GM12878 (cell line): ENCODE data around the gene AAGAB. TPM values are rescaled to one million over a fixed set of nuclear protein-coding genes. Genes with fewer than 3 reads are reported as not detected.

ENCODE experiments used
- ATAC-seq: fragments of 200-7000 bp; cut with Tn5 transposase; 3 replicates; pipeline ENCODE4 v1.9.1; 2020; ENCODE audit warnings: mild to moderate bottlenecking, moderate library complexity
- BruUV-seq: library from RNA; stranded (reverse); fragments of 400-500 nt; replicated peaks from 2 replicates; lab custom pipeline; 2021; lab: Mats Ljungman, UMichigan
- CTCF ChIA-PET: fragments of 300-600 bp; sonication (Branson Sonifier 250); formaldehyde crosslinking; extraction: SDS; loops from one replicate; lab custom pipeline; 2021; ENCODE audit warnings: inconsistent platforms; lab: Yijun Ruan, JAX
- POLR2A ChIA-PET: fragments of 350-600 bp; formaldehyde crosslinking; extraction: SDS; loops from one replicate; lab custom pipeline; 2021; ENCODE audit warnings: inconsistent platforms; lab: Charles Lee
- RAD21 ChIA-PET: fragments of 300-600 bp; sonication (Branson Sonifier 250); formaldehyde crosslinking; loops from one replicate; lab custom pipeline; 2023; ENCODE audit warnings: antibody characterized with exemption; ENCODE audit not compliant: unreplicated experiment; lab: Charles Lee
- SMC1A ChIA-PET: fragments of 300-600 bp; sonication (Branson Sonifier 250); formaldehyde crosslinking; loops from one replicate; lab custom pipeline; 2023; ENCODE audit not compliant: unreplicated experiment, uncharacterized antibody; lab: Charles Lee
- DNase-seq: peaks from one replicate; pipeline ENCODE4 v3.0.0-alpha.2; 2011; ENCODE audit warnings: low read depth, low spot score
- FAIRE-seq: peaks from 3 replicates; lab custom pipeline; 2011; peaks lifted over from hg19 to GRCh38; lab: Jason Lieb, UNC
- H2AFZ ChIP-seq: 2 replicates; pipeline ENCODE4 v1.6.0; 2011; ENCODE audit warnings: low read depth, low read length, control low read depth; ENCODE audit not compliant: control insufficient read depth
- H3K27ac ChIP-seq: 2 replicates; pipeline ENCODE4 v1.5.1; 2011; ENCODE audit warnings: control low read depth; ENCODE audit not compliant: control insufficient read depth, insufficient read depth
- H3K27me3 ChIP-seq, 2 experiments: replicated peaks in 1 of 2; 2 replicates each; pipeline versions ENCODE4 v1.6.0 to v1.6.1; 2011; ENCODE audit warnings: low read length in 1 of 2; ENCODE audit not compliant: control insufficient read depth in 2 of 2, insufficient read depth in 2 of 2
- H3K36me3 ChIP-seq, 2 experiments: 2 replicates each; pipeline ENCODE4 v1.5.1; 2011; ENCODE audit warnings: low read length in 1 of 2; ENCODE audit not compliant: control insufficient read depth in 2 of 2, insufficient read depth in 2 of 2
- H3K4me1 ChIP-seq: 2 replicates; pipeline ENCODE4 v1.6.1; 2011; ENCODE audit warnings: mild to moderate bottlenecking, low read length, moderate library complexity, mixed read lengths; ENCODE audit not compliant: control insufficient read depth, insufficient read depth
- H3K4me2 ChIP-seq: 2 replicates; pipeline ENCODE4 v1.6.0; 2011; ENCODE audit warnings: control low read depth; ENCODE audit not compliant: control insufficient read depth, insufficient read depth
- H3K4me3 ChIP-seq: fragments of 200-600 bp; sonication (generic); 2 replicates; pipeline ENCODE4 v1.5.1; 2016
- H3K79me2 ChIP-seq: 2 replicates; pipeline ENCODE4 v1.6.0; 2011; ENCODE audit warnings: low read length; ENCODE audit not compliant: control insufficient read depth, insufficient read depth
- H3K9ac ChIP-seq: 2 replicates; pipeline ENCODE4 v1.8.0; 2011; ENCODE audit warnings: low read length, control low read depth, mixed read lengths; ENCODE audit not compliant: control insufficient read depth, insufficient read depth
- H3K9me3 ChIP-seq: replicated peaks from 3 replicates; pipeline ENCODE4 v1.5.1; 2011; ENCODE audit warnings: mild to moderate bottlenecking, low read length; ENCODE audit not compliant: control insufficient read depth, insufficient read depth
- H4K20me1 ChIP-seq: 2 replicates; pipeline ENCODE4 v1.6.0; 2011; ENCODE audit not compliant: control insufficient read depth, insufficient read depth
- BRCA1 ChIP-seq: IDR thresholded peaks from 2 replicates; pipeline ENCODE4 v1.6.1; 2011; ENCODE audit warnings: low read depth, low read length, improper control_type of control experiment
- CHD2 ChIP-seq: IDR thresholded peaks from 2 replicates; pipeline ENCODE4 v1.6.1; 2011; ENCODE audit warnings: low read depth, low read length, improper control_type of control experiment, borderline replicate concordance
- HCFC1 ChIP-seq: fragments of 150-350 bp; IDR thresholded peaks from 2 replicates; pipeline ENCODE4 v1.6.1; 2014; ENCODE audit warnings: low read length
- HDAC2 ChIP-seq: fragments of 200-600 bp; sonication (generic); IDR thresholded peaks from 2 replicates; pipeline ENCODE4 v1.6.1; 2017
- IRF4 ChIP-seq: IDR thresholded peaks from 2 replicates; pipeline ENCODE4 v1.6.1; 2011; ENCODE audit warnings: low read depth, low read length
- JUND ChIP-seq: IDR thresholded peaks from 2 replicates; pipeline ENCODE4 v1.6.1; 2012; ENCODE audit warnings: low read depth, mild to moderate bottlenecking, low read length, improper control_type of control experiment, moderate library complexity
- MYC ChIP-seq: IDR thresholded peaks from 2 replicates; pipeline ENCODE4 v1.6.1; 2011; ENCODE audit warnings: mild to moderate bottlenecking, low read length, moderate library complexity, inconsistent platforms; ENCODE audit not compliant: insufficient read depth, insufficient replicate concordance, insufficient read length, severe bottlenecking
- NR2C1 ChIP-seq: fragments of 450-650 bp; IDR thresholded peaks from 2 replicates; pipeline ENCODE4 v1.6.1; 2017; ENCODE audit warnings: antibody characterized with exemption, mild to moderate bottlenecking, moderate library complexity
- POLR2A ChIP-seq: IDR thresholded peaks from 2 replicates; pipeline ENCODE4 v1.6.1; 2011; ENCODE audit warnings: low read depth, mild to moderate bottlenecking, low read length
- SMC3 ChIP-seq: IDR thresholded peaks from 2 replicates; pipeline ENCODE4 v1.6.1; 2011; ENCODE audit warnings: low read length, improper control_type of control experiment, borderline replicate concordance
- SPI1 ChIP-seq: IDR thresholded peaks from 2 replicates; pipeline ENCODE4 v1.6.1; 2011; ENCODE audit warnings: low read depth, mild to moderate bottlenecking, low read length, moderate library complexity, borderline replicate concordance; ENCODE audit not compliant: insufficient read depth
- ZNF217 ChIP-seq: fragments of 450-650 bp; IDR thresholded peaks from 2 replicates; pipeline ENCODE4 v1.6.1; 2017; ENCODE audit warnings: antibody characterized with exemption, mild to moderate bottlenecking
- ZSCAN29 ChIP-seq: fragments of 450-650 bp; IDR thresholded peaks from 2 replicates; pipeline ENCODE4 v1.6.1; 2017; ENCODE audit warnings: mild to moderate bottlenecking, moderate library complexity
- WGBS: methylation state at CpG from one replicate; pipeline ENCODE4 v1.1.6; 2016; ENCODE audit warnings: low lambda C conversion rate; ENCODE audit not compliant: insufficient replicate concordance, insufficient coverage; ENCODE audit errors: missing lambda C conversion rate; 5-methylcytosine and 5-hydroxymethylcytosine counted together
- in situ Hi-C: fragments of 300-500 bp; cut with MboI; formaldehyde crosslinking; loops from 9 replicates; pipeline ENCODE4 v1.14.3; 2018; ENCODE audit warnings: mixed read lengths
- intact Hi-C: fragments of 100-400 bp; cut with micrococcal nuclease; formaldehyde crosslinking; loops from one replicate; pipeline ENCODE4 v1.14.2; 2022; ENCODE audit not compliant: unreplicated experiment
- polyA plus RNA-seq, 11 experiments: library from polyadenylated mRNA; depleted of rRNA in 4 of 11; unstranded in 6 of 11; stranded (reverse) in 5 of 11; fragments of >200 nt; fragmentation: Nextera tagmentation in 4 of 11; fragmentation: Illumina TruSeq in 1 of 11; extraction: Ambion mirVana in 4 of 11; extraction: Trizol in 1 of 11; gene quantifications; 1 replicate in 1 of 11; 2 replicates in 10 of 11; pipeline versions ENCODE4 v1.2.1 to v1.2.3, GENCODE V29; 2011 to 2016; ENCODE audit warnings: inconsistent platforms in 2 of 11, missing spikeins in 2 of 11, low read depth in 1 of 11
- total RNA-seq, 4 experiments: library from RNA; depleted of rRNA in 3 of 4; stranded (reverse); fragments of >200 nt in 3 of 4; fragmentation: Illumina TruSeq in 1 of 4; extraction: Trizol in 1 of 4; gene quantifications; 2 replicates each; pipeline versions ENCODE4 v1.2.1 to v1.2.3, GENCODE V29; 2013 to 2021
- TF ChIP-seq, protein P1 (sequence below): fragments of 450-650 bp; IDR thresholded peaks from 2 replicates; pipeline ENCODE4 v1.6.1; 2016; ENCODE audit warnings: mild to moderate bottlenecking

The AAGAB gene
- total and polyA plus RNA-seq, 10 of the 15 experiments (the other 5 are each of a cell fraction or from before 2014, with no cell fraction given) = 11.4 to 62.3 (median 38.0) TPM

- RAD21 ChIA-PET = no interaction called here
- H3K9ac ChIP-seq = no peak overlapping the region
- CTCF ChIA-PET = interaction anchor here (1.1 kb wide), 1 partner anchor 211 kb away, joined by 3 read pairs; no protein-coding TSS in a partner anchor
- WGBS = 80% methylated on average over 8 of the region's 8 CpGs
- no peak overlapping the region for H2AFZ ChIP-seq
- H3K4me3 ChIP-seq = no peak overlapping the region
- SMC1A ChIA-PET = no interaction called here
- FAIRE-seq (no peak), ATAC-seq (no peak), DNase-seq (no peak)
- no peak overlapping the region for H3K4me2 ChIP-seq
- intact Hi-C loops = no loop called here
- no peaks in the 10 kb centered on the region; the same call in 1 of the 3 replicates for H3K9me3 ChIP-seq
- BruUV-seq = no TSS peak
- peaks cover 2 to 3% of the 10 kb centered on the region in 2 experiments for H3K36me3 ChIP-seq
- H3K4me1 ChIP-seq = peaks cover under 1% of the 10 kb centered on the region; the same call in 1 of the 2 replicates
- H3K79me2 ChIP-seq = peaks cover 16% of the 10 kb centered on the region
- POLR2A ChIA-PET = no interaction called here
- H3K27ac ChIP-seq = no peak overlapping the region
- H3K27me3 ChIP-seq = no peaks in the 10 kb centered on the region
- TF ChIP-seq IRF4 (no peak), POLR2A (peak; percentile 19; the same call in 1 of the 2 replicates)
- TF ChIP-seq, all 136 proteins: peak for 1
- peaks cover 2% of the 10 kb centered on the region; the same call in 1 of the 2 replicates for H4K20me1 ChIP-seq
- in situ Hi-C loops = no loop called here
These were observed 96.8 kb downstream of the AAGAB start for GRCh38 chr15:67157521-67158252.

GRCh38 chr15:67156834-67157233 lies 97.6 kb downstream of the AAGAB start:
- SMC1A ChIA-PET = no interaction called here
- Histone ChIP-seq H3K36me3 (peaks cover 2 to 3% of the 10 kb centered on the region in 2 experiments), H3K4me2 (no peak overlapping the region), H3K9me3 (no peaks in the 10 kb centered on the region; the same call in 1 of the 3 replicates), H3K9ac (no peak overlapping the region), H3K79me2 (peaks cover 16% of the 10 kb centered on the region), H2AFZ (no peak overlapping the region), H4K20me1 (peaks cover 2% of the 10 kb centered on the region; the same call in 1 of the 2 replicates), H3K27ac (no peak overlapping the region), H3K27me3 (no peaks in the 10 kb centered on the region), H3K4me3 (no peak overlapping the region), H3K4me1 (peaks cover 3% of the 10 kb centered on the region; the same call in 1 of the 2 replicates)
- RAD21 ChIA-PET = no interaction called here
- ATAC-seq (no peak), FAIRE-seq (no peak), DNase-seq (no peak)
- POLR2A ChIA-PET = no interaction called here
- intact Hi-C loops (no loop called here), in situ Hi-C loops (no loop called here)
- CTCF ChIA-PET = no interaction called here
- 100% methylated on average over 3 of the region's 3 CpGs for WGBS
- BruUV-seq = no TSS peak
- TF ChIP-seq ZNF217 (no peak), JUND (no peak), HDAC2 (no peak), BRCA1 (no peak), NR2C1 (no peak), HCFC1 (no peak), ZSCAN29 (no peak), CHD2 (no peak), MYC (no peak), SPI1 (no peak), SMC3 (no peak)
- TF ChIP-seq, protein P1, sequence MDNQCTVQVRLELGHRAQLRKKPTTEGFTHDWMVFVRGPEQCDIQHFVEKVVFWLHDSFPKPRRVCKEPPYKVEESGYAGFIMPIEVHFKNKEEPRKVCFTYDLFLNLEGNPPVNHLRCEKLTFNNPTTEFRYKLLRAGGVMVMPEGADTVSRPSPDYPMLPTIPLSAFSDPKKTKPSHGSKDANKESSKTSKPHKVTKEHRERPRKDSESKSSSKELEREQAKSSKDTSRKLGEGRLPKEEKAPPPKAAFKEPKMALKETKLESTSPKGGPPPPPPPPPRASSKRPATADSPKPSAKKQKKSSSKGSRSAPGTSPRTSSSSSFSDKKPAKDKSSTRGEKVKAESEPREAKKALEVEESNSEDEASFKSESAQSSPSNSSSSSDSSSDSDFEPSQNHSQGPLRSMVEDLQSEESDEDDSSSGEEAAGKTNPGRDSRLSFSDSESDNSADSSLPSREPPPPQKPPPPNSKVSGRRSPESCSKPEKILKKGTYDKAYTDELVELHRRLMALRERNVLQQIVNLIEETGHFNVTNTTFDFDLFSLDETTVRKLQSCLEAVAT = no peak
